Liver (tissue), 9 donors: Measurements from ENCODE around the gene FABP1. TPM values are rescaled to one million over a fixed set of nuclear protein-coding genes. Genes with fewer than 3 reads are reported as not detected.
A peak's percentile ranks its signal among the peaks of the same experiment; 100 is the strongest.

Experiments
- DNase-seq: peaks from one replicate; pipeline ENCODE4 v3.0.0-alpha.2; 2017; ENCODE audit warnings: low spot score
- H3K27ac ChIP-seq, 2 donors: one replicate each; pipeline ENCODE4 v1.7.0; 2013; ENCODE audit warnings: inconsistent platforms in 2 of 2, low read length in 2 of 2, control low read depth in 1 of 2, low read depth in 1 of 2, mild to moderate bottlenecking in 1 of 2
- H3K27me3 ChIP-seq, 4 donors: one replicate each; pipeline versions ENCODE4 v1.6.1 to v1.7.0; 2013; ENCODE audit warnings: low read length in 3 of 4, inconsistent platforms in 1 of 4, mild to moderate bottlenecking in 1 of 4, moderate library complexity in 1 of 4; ENCODE audit not compliant: control insufficient read depth in 4 of 4, insufficient read depth in 4 of 4
- H3K36me3 ChIP-seq, 4 donors: one replicate each; pipeline versions ENCODE4 v1.6.1 to v1.7.0; 2013; ENCODE audit warnings: low read length in 3 of 4, mild to moderate bottlenecking in 3 of 4, low read depth in 1 of 4, moderate library complexity in 1 of 4; ENCODE audit not compliant: control insufficient read depth in 4 of 4, insufficient read depth in 3 of 4
- H3K4me1 ChIP-seq, 4 donors: one replicate each; pipeline versions ENCODE4 v1.6.1 to v1.7.0; 2013; ENCODE audit warnings: low read length in 3 of 4, mild to moderate bottlenecking in 3 of 4, moderate library complexity in 1 of 4; ENCODE audit not compliant: control insufficient read depth in 4 of 4, insufficient read depth in 4 of 4
- H3K4me3 ChIP-seq, 3 donors: one replicate each; pipeline versions ENCODE4 v1.6.1 to v1.7.0; 2013; ENCODE audit warnings: low read length in 3 of 3, control low read depth in 1 of 3, low read depth in 1 of 3, mild to moderate bottlenecking in 1 of 3
- H3K9ac ChIP-seq, 2 donors: one replicate each; pipeline ENCODE4 v1.7.0; 2013; ENCODE audit warnings: low read length in 2 of 2, mild to moderate bottlenecking in 2 of 2, moderate library complexity in 2 of 2, control low read depth in 1 of 2, low read depth in 1 of 2
- H3K9me3 ChIP-seq, 4 donors: one replicate each; pipeline versions ENCODE4 v1.6.1 to v1.7.0; 2013; ENCODE audit warnings: low read length in 3 of 4; ENCODE audit not compliant: control insufficient read depth in 4 of 4
- ATF3 ChIP-seq: IDR thresholded peaks from 2 replicates; pipeline ENCODE4 v1.6.1; 2016; ENCODE audit warnings: antibody characterized with exemption
- CTCF ChIP-seq: fragments of 150-350 bp; IDR thresholded peaks from 2 replicates; pipeline ENCODE4 v1.5.1; 2017; ENCODE audit warnings: improper control_type of control experiment, low read depth, low read length; ENCODE audit not compliant: missing input control
- FOXA1 ChIP-seq: IDR thresholded peaks from 2 replicates; pipeline ENCODE4 v1.6.1; 2016; ENCODE audit warnings: antibody characterized with exemption
- FOXA2 ChIP-seq: IDR thresholded peaks from 2 replicates; pipeline ENCODE4 v1.6.1; 2016; ENCODE audit warnings: antibody characterized with exemption
- HNF4A ChIP-seq, 2 donors: conservative IDR thresholded peaks; 2 replicates each; pipeline ENCODE4 v1.6.1; 2016; ENCODE audit warnings: antibody characterized with exemption in 2 of 2, mild to moderate bottlenecking in 2 of 2
- HNF4G ChIP-seq: IDR thresholded peaks from 2 replicates; pipeline ENCODE4 v1.6.1; 2016; ENCODE audit warnings: antibody characterized with exemption
- JUND ChIP-seq, 2 donors: IDR thresholded peaks; 2 replicates each; pipeline ENCODE4 v1.6.1; 2016; ENCODE audit warnings: antibody characterized with exemption in 2 of 2
- MAX ChIP-seq: IDR thresholded peaks from 2 replicates; pipeline ENCODE4 v1.6.1; 2016; ENCODE audit warnings: antibody characterized with exemption
- NR2F2 ChIP-seq: IDR thresholded peaks from 2 replicates; pipeline ENCODE4 v1.6.1; 2016; ENCODE audit warnings: antibody characterized with exemption
- REST ChIP-seq: IDR thresholded peaks from 2 replicates; pipeline ENCODE4 v1.6.1; 2016; ENCODE audit warnings: antibody characterized with exemption, mild to moderate bottlenecking
- RXRA ChIP-seq, 2 donors: IDR thresholded peaks; 2 replicates each; pipeline ENCODE4 v1.6.1; 2017 to 2018; ENCODE audit warnings: antibody characterized with exemption in 2 of 2, mild to moderate bottlenecking in 1 of 2
- SP1 ChIP-seq: IDR thresholded peaks from 2 replicates; pipeline ENCODE4 v1.6.1; 2018; ENCODE audit warnings: antibody characterized with exemption, mild to moderate bottlenecking
- TAF1 ChIP-seq: conservative IDR thresholded peaks from 2 replicates; pipeline ENCODE4 v1.6.1; 2016; ENCODE audit warnings: antibody characterized with exemption, mild to moderate bottlenecking
- ZBTB33 ChIP-seq: IDR thresholded peaks from 2 replicates; pipeline ENCODE4 v1.6.1; 2016; ENCODE audit warnings: antibody characterized with exemption
- WGBS: extraction: QIAGEN DNeasy Blood & Tissue Kit; methylation state at CpG from one replicate; pipeline ENCODE4 v1.1.7; 2013; 5-methylcytosine and 5-hydroxymethylcytosine counted together
- polyA plus RNA-seq, 2 donors: library from polyadenylated mRNA; stranded (reverse) in 1 of 2; unstranded in 1 of 2; fragments of 200-250 nt in 1 of 2; fragments of >200 nt in 1 of 2; fragmentation: Nextera tagmentation in 1 of 2; extraction: Ambion mirVana in 1 of 2; gene quantifications; one replicate each; pipeline versions ENCODE4 v1.2.1 to v1.2.3, GENCODE V29; 2013 to 2015
- total RNA-seq, 2 donors: library from RNA; depleted of rRNA; stranded (reverse); fragments of >200 nt; gene quantifications; one replicate each; pipeline ENCODE4 v1.2.3, GENCODE V29; 2014
- donor health status: healthy.
- donor health status: healthy.
- donor health status: healthy.
- donor health status: healthy.
- donor health status: healthy.

Gene FABP1
- total and polyA plus RNA-seq, 4 donors, result 975 to 7,337 (median 2,306) TPM

- H3K4me3 ChIP-seq, result peak overlapping the region in 2 of 3 donors; percentile 5 to 13
Measured at GRCh38 chr2:88139804-88140203, 11.9 kb upstream of the FABP1 start.

More at GRCh38 chr2:88139804-88140203, 11.9 kb upstream of the FABP1 start:
- Histone ChIP-seq H3K36me3 (no peaks in the 10 kb centered on the region), H3K4me1 (peaks cover 3 to 62% (median 41%) of the 10 kb centered on the region in 4 donors), H3K27ac (peak overlapping the region; percentile 82 to 90), H3K9ac (peak overlapping the region in 1 of 2 donors; percentile 70), H3K9me3 (no peaks in the 10 kb centered on the region), H3K27me3 (no peaks in the 10 kb centered on the region)
- no peak for DNase-seq
- WGBS, result 43% methylated on average over 6 of the region's 6 CpGs
- TF ChIP-seq ATF3 (no peak), NR2F2 (no peak), TAF1 (no peak), MAX (no peak), CTCF (no peak), REST (no peak), HNF4G (no peak), JUND (IDR thresholded peaks at IDR 0.05) (no peak), ZBTB33 (no peak), HNF4A (conservative IDR thresholded peaks at IDR 0.05) (no peak), FOXA1 (no peak), RXRA (IDR thresholded peaks at IDR 0.05) (no peak), FOXA2 (no peak), SP1 (no peak)
